Vagina (tissue), 2 donors: ENCODE results near the gene SLCO2A1. TPM values are rescaled to one million over a fixed set of nuclear protein-coding genes. Genes with fewer than 3 reads are reported as not detected.

Source experiments
- DNase-seq, 2 donors: peaks; one replicate each; pipeline ENCODE4 v3.0.0-alpha.2; 2017; ENCODE audit errors: extremely low spot score in 2 of 2
- H3K27ac ChIP-seq: fragments of 200-600 bp; sonication (generic); one replicate; pipeline ENCODE4 v1.5.1; 2019
- H3K27me3 ChIP-seq: fragments of 200-600 bp; sonication (generic); one replicate; pipeline ENCODE4 v1.5.1; 2019
- H3K36me3 ChIP-seq, 2 donors: fragments of 200-600 bp; sonication (generic); one replicate each; pipeline ENCODE4 v1.5.1; 2017 to 2019
- H3K4me1 ChIP-seq: fragments of 200-600 bp; sonication (generic); one replicate; pipeline ENCODE4 v1.5.1; 2019
- H3K4me3 ChIP-seq, 2 donors: fragments of 200-600 bp; sonication (generic); 1 replicate in 1 of 2; 2 replicates in 1 of 2; pipeline ENCODE4 v1.5.1; 2016 to 2019
- H3K9me3 ChIP-seq: fragments of 200-600 bp; sonication (generic); one replicate; pipeline ENCODE4 v1.5.1; 2019
- POLR2A ChIP-seq, 2 donors: fragments of 450-650 bp; IDR thresholded peaks; one replicate each; pipeline ENCODE4 v1.6.1; 2017; ENCODE audit warnings: antibody characterized with exemption in 2 of 2, mild to moderate bottlenecking in 2 of 2, moderate library complexity in 2 of 2
- POLR2AphosphoS5 ChIP-seq, 2 donors: sonication (generic); formaldehyde crosslinking; IDR thresholded peaks; one replicate each; pipeline ENCODE4 v1.9.0; 2017; ENCODE audit warnings: antibody characterized with exemption in 2 of 2, mild to moderate bottlenecking in 2 of 2, low read depth in 1 of 2; ENCODE audit not compliant: insufficient read depth in 1 of 2
- intact Hi-C: fragments of 100-400 bp; cut with DNase I; formaldehyde crosslinking; loops from one replicate; pipeline ENCODE4 v1.15.1; 2023
- total RNA-seq: library from RNA; depleted of rRNA; stranded (reverse); fragments of >200 nt; gene quantifications from one replicate; pipeline ENCODE4 v1.2.3, GENCODE V29; 2016
- TF ChIP-seq, protein P1 (sequence below), 3 experiments: fragments of 450-650 bp in 2 of 3; fragments of 200-600 bp in 1 of 3; sonication (generic) in 1 of 3; IDR thresholded peaks; one replicate each; pipeline ENCODE4 v1.5.1; 2017 to 2019; ENCODE audit warnings: antibody characterized with exemption in 3 of 3, mild to moderate bottlenecking in 2 of 3, moderate library complexity in 2 of 3

SLCO2A1 gene
- total RNA-seq, 1 donor from 2014 or later: 40.3 TPM

DNA sequence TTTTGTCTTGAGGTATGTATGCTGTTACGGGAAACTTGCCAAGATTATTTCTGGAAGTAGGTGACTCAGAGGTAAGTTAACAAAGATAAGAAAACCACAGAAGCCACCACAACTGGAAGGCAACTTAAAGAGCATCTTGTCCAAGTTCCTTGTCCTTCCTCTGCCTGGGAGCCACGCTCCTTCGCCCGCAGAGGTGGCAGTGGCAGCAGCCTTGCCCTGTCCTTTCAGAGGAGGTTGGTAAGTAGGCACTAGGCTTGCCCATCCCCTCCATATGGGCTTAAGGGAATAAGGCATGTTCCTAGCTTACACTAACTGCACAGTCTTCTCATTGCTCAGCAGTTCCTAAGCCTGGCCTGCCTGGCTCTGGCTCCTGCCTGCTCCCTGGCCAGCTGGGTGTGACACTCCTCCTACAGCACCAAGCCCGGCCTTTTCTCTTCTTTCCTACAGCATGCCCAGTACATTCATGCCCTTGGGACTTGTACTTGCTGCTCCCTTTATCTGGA, 86.0 kb downstream of the SLCO2A1 start:
- TF ChIP-seq, protein P1, sequence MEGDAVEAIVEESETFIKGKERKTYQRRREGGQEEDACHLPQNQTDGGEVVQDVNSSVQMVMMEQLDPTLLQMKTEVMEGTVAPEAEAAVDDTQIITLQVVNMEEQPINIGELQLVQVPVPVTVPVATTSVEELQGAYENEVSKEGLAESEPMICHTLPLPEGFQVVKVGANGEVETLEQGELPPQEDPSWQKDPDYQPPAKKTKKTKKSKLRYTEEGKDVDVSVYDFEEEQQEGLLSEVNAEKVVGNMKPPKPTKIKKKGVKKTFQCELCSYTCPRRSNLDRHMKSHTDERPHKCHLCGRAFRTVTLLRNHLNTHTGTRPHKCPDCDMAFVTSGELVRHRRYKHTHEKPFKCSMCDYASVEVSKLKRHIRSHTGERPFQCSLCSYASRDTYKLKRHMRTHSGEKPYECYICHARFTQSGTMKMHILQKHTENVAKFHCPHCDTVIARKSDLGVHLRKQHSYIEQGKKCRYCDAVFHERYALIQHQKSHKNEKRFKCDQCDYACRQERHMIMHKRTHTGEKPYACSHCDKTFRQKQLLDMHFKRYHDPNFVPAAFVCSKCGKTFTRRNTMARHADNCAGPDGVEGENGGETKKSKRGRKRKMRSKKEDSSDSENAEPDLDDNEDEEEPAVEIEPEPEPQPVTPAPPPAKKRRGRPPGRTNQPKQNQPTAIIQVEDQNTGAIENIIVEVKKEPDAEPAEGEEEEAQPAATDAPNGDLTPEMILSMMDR (IDR thresholded peaks at IDR 0.05): no peak
- TF ChIP-seq POLR2A (IDR thresholded peaks at IDR 0.05) (no peak), POLR2AphosphoS5 (IDR thresholded peaks at IDR 0.05; ENCODE audit: insufficient read depth in 1 of 2, low read depth in 1 of 2) (no peak)
- H3K27ac ChIP-seq: no peak overlapping the region
- intact Hi-C loops: no loop called here
- H3K4me3 ChIP-seq: no peak overlapping the region
- H3K36me3 ChIP-seq: no peaks in the 10 kb centered on the region
- no peak for DNase-seq
- H3K4me1 ChIP-seq: peaks cover 22% of the 10 kb centered on the region
- H3K9me3 ChIP-seq: no peaks in the 10 kb centered on the region
- H3K27me3 ChIP-seq: no peaks in the 10 kb centered on the region

DNA sequence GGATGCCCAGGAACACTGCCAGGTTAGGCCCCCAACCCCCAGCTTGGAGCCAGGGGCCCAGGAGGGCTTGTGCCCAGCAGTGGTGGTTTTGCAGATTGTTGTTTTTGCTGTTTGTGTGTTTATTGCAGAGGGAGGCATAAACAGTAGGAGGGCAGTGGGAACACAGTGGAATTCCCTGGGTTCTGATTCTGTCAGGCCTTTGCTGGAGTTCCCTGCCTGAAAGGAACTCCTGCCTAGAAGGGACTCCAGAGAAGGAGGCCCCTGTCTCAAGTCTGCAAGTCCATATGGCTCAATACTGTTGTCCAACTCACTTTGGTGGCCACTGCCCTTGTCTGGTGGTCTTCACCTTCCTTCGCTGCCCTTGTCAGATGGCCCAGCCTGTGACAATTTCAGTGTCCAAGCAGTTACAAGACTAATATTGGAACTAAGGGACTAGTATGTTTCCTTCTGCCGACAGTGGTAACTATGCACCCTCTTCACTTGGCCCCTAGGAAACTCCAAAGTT, 86.6 kb downstream of the SLCO2A1 start:
- intact Hi-C loops: no loop called here
- peaks cover 22% of the 10 kb centered on the region for H3K4me1 ChIP-seq
- TF ChIP-seq, protein P1 (IDR thresholded peaks at IDR 0.05): no peak
- TF ChIP-seq POLR2A (IDR thresholded peaks at IDR 0.05): no peak
- no peak for TF ChIP-seq POLR2AphosphoS5 (IDR thresholded peaks at IDR 0.05; ENCODE audit: insufficient read depth in 1 of 2, low read depth in 1 of 2)
- no peaks in the 10 kb centered on the region for H3K36me3 ChIP-seq
- no peaks in the 10 kb centered on the region for H3K9me3 ChIP-seq
- H3K27me3 ChIP-seq: no peaks in the 10 kb centered on the region
- no peak for DNase-seq
- no peak overlapping the region for H3K4me3 ChIP-seq
- H3K27ac ChIP-seq: no peak overlapping the region

DNA sequence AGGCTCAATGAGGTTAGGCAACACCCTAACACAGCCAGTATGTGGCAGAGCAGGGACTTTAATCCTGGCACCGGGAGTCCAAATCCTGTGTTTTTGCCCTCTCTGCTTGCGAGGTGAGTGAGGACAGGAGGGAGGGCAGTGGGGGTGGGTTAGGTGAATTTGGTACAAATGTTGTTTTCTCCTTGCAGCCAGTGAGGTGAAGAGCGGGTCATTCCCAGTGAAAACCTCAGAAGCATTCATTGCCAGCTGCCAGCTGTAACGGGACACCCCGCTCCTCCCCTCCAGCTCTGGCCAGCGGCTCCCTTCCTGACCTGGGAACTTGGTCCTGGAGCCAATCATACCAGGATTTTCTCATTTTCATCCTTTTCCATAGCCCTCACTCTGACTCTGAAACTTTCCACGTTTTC, 88.3 kb downstream of the SLCO2A1 start:
- Histone ChIP-seq H3K4me1 (peaks cover 22% of the 10 kb centered on the region), H3K27ac (no peak overlapping the region), H3K36me3 (no peaks in the 10 kb centered on the region), H3K27me3 (no peaks in the 10 kb centered on the region), H3K4me3 (no peak overlapping the region), H3K9me3 (no peaks in the 10 kb centered on the region)
- peak; percentile 70 to 76 for DNase-seq
- TF ChIP-seq POLR2A (IDR thresholded peaks at IDR 0.05) (no peak), POLR2AphosphoS5 (IDR thresholded peaks at IDR 0.05; ENCODE audit: insufficient read depth in 1 of 2, low read depth in 1 of 2) (no peak)
- TF ChIP-seq, protein P1 (IDR thresholded peaks at IDR 0.05): no peak
- intact Hi-C loops: no loop called here

DNA sequence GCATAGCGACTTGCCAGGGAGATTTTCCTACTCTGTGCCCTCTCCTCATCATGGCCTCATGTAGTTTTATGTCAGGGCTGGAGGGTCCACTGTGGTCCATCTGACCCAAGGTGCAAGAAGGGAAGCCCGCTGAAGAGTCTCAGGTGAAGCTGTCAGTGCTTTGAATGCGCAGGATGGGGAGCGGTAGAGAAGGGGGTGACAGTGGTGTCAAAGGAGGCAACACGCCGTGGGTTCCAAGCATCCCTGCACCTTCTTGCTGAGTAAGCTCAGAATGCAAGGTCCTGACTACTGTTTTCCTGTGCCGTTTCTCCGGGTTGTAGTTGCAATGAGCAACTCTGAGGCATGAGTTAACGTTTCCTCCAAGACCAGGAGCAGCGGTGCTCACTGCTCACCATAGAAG, 89.2 kb downstream of the SLCO2A1 start:
- Histone ChIP-seq H3K4me3 (no peak overlapping the region), H3K36me3 (no peaks in the 10 kb centered on the region), H3K27me3 (no peaks in the 10 kb centered on the region), H3K27ac (no peak overlapping the region), H3K9me3 (no peaks in the 10 kb centered on the region), H3K4me1 (peaks cover 13% of the 10 kb centered on the region)
- DNase-seq: peak; percentile 61 to 79
- TF ChIP-seq, protein P1 (IDR thresholded peaks at IDR 0.05): no peak
- TF ChIP-seq POLR2A (IDR thresholded peaks at IDR 0.05) (no peak), POLR2AphosphoS5 (IDR thresholded peaks at IDR 0.05; ENCODE audit: insufficient read depth in 1 of 2, low read depth in 1 of 2) (no peak)
- intact Hi-C loops: no loop called here

DNA sequence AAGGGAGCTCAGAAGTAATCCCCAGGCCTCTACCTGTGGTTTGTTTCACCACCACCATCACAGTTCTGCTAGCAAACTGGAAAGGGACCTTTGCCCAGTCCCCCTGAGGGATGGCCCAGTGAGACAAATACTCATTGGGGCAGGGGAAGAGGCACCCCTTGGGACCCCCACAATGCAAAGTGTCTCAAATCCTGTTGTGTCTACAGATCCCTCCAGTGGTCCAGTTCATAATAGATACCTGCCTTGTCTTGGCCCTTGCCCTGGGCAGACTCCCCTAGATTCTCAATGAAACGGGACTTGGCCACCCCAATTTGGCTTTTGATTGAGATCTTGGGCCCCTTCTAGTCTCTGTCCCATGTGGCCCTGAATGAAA, 90.3 kb downstream of the SLCO2A1 start:
- no peaks in the 10 kb centered on the region for H3K36me3 ChIP-seq
- intact Hi-C loops: no loop called here
- DNase-seq: peak in 1 of 2 donors; percentile 46

More for the DNA sequence above, 90.3 kb downstream of the SLCO2A1 start:
- TF ChIP-seq, protein P1 (IDR thresholded peaks at IDR 0.05): no peak
- TF ChIP-seq POLR2A (IDR thresholded peaks at IDR 0.05): no peak
- no peak for TF ChIP-seq POLR2AphosphoS5 (IDR thresholded peaks at IDR 0.05; ENCODE audit: insufficient read depth in 1 of 2, low read depth in 1 of 2)
- no peaks in the 10 kb centered on the region for H3K27me3 ChIP-seq
- H3K4me1 ChIP-seq: peaks cover 9% of the 10 kb centered on the region
- H3K4me3 ChIP-seq: no peak overlapping the region
- no peak overlapping the region for H3K27ac ChIP-seq
- no peaks in the 10 kb centered on the region for H3K9me3 ChIP-seq
